Right lobe of liver (tissue), 4 donors: ENCODE data around the gene LRRC8B.

Experiments used
- POLR2A ChIP-seq: fragments of 450-650 bp; IDR thresholded peaks from one replicate; pipeline ENCODE4 v1.6.1; 2017; ENCODE audit warnings: antibody characterized with exemption, mild to moderate bottlenecking
- TF ChIP-seq, protein P1 (sequence below), 4 donors: fragments of 200-600 bp in 3 of 4; fragments of 450-650 bp in 1 of 4; IDR thresholded peaks; one replicate each; pipeline versions ENCODE4 v1.5.1 to v1.8.0; 2016 to 2022; ENCODE audit warnings: antibody characterized with exemption in 4 of 4, mild to moderate bottlenecking in 2 of 4
- donor health status: DM: no; HTN: no; CAD: no.
- donor health status: DM: no; HTN: no; CAD: no.
- donor health status: DM: no; HTN: yes; CAD: no.

DNA sequence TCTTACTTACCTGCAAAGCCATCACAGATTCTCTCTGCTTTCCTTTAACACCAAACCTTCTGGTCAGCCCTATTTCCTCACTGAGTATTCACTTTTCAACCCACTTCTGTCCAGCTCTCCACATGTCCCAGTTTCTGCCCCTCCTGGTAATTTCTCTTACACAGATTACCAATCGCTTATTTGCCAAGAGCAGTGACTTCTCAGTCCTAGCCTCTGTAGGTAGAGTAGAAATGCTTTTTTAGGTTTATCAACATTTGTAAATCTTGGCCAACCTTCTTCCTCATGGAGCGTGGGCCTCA lies 74.7 kb downstream of the LRRC8B start:
- no peak for TF ChIP-seq POLR2A
- TF ChIP-seq, protein P1, sequence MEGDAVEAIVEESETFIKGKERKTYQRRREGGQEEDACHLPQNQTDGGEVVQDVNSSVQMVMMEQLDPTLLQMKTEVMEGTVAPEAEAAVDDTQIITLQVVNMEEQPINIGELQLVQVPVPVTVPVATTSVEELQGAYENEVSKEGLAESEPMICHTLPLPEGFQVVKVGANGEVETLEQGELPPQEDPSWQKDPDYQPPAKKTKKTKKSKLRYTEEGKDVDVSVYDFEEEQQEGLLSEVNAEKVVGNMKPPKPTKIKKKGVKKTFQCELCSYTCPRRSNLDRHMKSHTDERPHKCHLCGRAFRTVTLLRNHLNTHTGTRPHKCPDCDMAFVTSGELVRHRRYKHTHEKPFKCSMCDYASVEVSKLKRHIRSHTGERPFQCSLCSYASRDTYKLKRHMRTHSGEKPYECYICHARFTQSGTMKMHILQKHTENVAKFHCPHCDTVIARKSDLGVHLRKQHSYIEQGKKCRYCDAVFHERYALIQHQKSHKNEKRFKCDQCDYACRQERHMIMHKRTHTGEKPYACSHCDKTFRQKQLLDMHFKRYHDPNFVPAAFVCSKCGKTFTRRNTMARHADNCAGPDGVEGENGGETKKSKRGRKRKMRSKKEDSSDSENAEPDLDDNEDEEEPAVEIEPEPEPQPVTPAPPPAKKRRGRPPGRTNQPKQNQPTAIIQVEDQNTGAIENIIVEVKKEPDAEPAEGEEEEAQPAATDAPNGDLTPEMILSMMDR (IDR thresholded peaks at IDR 0.05), result peak in 1 of 4 donors; percentile 1
